WERI-Rb-1 (cell line): ENCODE results near the gene MACROH2A2.

Experiments
- DNase-seq: peaks from one replicate; pipeline ENCODE4 v3.0.0-alpha.2; 2020
- H3K27ac ChIP-seq: fragments of 250-450 bp; sonication (Bioruptor Pico); 2 replicates; pipeline ENCODE4 v1.5.1; 2020; ENCODE audit warnings: mild to moderate bottlenecking, moderate library complexity
- H3K27me3 ChIP-seq: fragments of 250-450 bp; sonication (Bioruptor Pico); 2 replicates; pipeline ENCODE4 v1.5.1; 2021; ENCODE audit warnings: mild to moderate bottlenecking, low read depth, moderate library complexity; ENCODE audit not compliant: insufficient read depth, severe bottlenecking
- H3K36me3 ChIP-seq: fragments of 250-450 bp; sonication (Bioruptor Pico); 2 replicates; pipeline ENCODE4 v1.5.1; 2020; ENCODE audit warnings: mild to moderate bottlenecking, moderate library complexity
- H3K4me3 ChIP-seq: 2 replicates; pipeline ENCODE4 v1.5.1; 2011; ENCODE audit warnings: low read depth, mild to moderate bottlenecking, control low read depth, low read length
- H3K9me3 ChIP-seq: fragments of 250-450 bp; sonication (Bioruptor Pico); 2 replicates; pipeline ENCODE4 v1.5.1; 2021; ENCODE audit warnings: mild to moderate bottlenecking, moderate library complexity; ENCODE audit not compliant: severe bottlenecking
- TF ChIP-seq, protein P1 (sequence below): IDR thresholded peaks from 2 replicates; pipeline ENCODE4 v1.5.1; 2011; ENCODE audit warnings: low read depth, mild to moderate bottlenecking, control low read depth, inconsistent platforms, low read length

Gene MACROH2A2

GRCh38 chr10:70109064-70109729 is 56.6 kb downstream of the MACROH2A2 start:
- H3K27me3 ChIP-seq = no peaks in the 10 kb centered on the region
- no peak overlapping the region for H3K27ac ChIP-seq
- peak; percentile 37 for DNase-seq
- H3K9me3 ChIP-seq = no peaks in the 10 kb centered on the region
- TF ChIP-seq, protein P1, sequence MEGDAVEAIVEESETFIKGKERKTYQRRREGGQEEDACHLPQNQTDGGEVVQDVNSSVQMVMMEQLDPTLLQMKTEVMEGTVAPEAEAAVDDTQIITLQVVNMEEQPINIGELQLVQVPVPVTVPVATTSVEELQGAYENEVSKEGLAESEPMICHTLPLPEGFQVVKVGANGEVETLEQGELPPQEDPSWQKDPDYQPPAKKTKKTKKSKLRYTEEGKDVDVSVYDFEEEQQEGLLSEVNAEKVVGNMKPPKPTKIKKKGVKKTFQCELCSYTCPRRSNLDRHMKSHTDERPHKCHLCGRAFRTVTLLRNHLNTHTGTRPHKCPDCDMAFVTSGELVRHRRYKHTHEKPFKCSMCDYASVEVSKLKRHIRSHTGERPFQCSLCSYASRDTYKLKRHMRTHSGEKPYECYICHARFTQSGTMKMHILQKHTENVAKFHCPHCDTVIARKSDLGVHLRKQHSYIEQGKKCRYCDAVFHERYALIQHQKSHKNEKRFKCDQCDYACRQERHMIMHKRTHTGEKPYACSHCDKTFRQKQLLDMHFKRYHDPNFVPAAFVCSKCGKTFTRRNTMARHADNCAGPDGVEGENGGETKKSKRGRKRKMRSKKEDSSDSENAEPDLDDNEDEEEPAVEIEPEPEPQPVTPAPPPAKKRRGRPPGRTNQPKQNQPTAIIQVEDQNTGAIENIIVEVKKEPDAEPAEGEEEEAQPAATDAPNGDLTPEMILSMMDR = no peak
- H3K4me3 ChIP-seq = no peak overlapping the region
- H3K36me3 ChIP-seq = peaks cover 61% of the 10 kb centered on the region

GRCh38 chr10:70111496-70111895 is 58.9 kb downstream of the MACROH2A2 start:
- TF ChIP-seq, protein P1 = no peak

DNA sequence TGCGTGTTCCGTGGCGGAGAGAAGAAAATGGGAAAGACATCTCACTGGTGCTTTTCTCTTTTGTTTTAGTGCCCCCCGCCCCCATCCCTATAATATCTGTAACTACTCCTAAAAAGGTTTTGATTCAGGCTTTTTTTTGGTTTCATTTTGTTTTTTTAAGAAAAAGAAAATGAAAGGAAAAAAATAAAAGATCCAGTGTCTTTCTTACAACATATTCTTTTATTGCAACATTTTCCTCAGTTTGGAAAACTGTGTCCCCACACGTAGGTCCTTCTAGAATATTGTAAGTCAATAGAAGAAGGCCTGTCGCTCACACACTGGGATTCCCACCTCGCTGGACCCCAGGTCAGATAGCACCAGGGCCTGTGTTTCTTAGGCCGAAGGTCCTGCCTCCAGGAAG is 59.4 kb downstream of the MACROH2A2 start:
- TF ChIP-seq, protein P1 = no peak
- no peak overlapping the region for H3K27ac ChIP-seq

More at GRCh38 chr10:70111496-70111895, 58.9 kb downstream of the MACROH2A2 start:
- Histone ChIP-seq H3K4me3 (no peak overlapping the region), H3K27ac (no peak overlapping the region), H3K9me3 (no peaks in the 10 kb centered on the region), H3K27me3 (no peaks in the 10 kb centered on the region), H3K36me3 (peaks cover 67% of the 10 kb centered on the region)
- no peak for DNase-seq

DNA sequence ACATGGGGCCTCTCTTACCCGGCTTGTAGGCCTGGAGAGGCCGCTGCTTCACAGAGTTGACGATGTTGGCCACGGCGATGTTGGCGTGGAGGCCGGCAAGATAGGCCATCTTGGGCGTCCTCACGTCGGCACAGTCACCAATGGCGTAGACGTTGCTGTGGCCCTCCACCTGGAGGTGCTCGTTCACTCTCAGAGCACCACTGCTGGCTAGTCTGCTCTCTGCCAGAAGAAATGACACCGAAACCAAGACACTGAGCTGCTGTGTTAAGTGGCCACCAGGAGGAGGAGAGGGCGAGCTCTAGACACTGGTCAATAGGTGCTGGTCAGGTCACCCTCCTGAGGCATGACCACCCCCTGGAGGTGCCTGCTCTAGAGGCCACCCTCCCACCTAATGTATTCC is 62.3 kb downstream of the MACROH2A2 start:
- Histone ChIP-seq H3K4me3 (no peak overlapping the region), H3K36me3 (peaks cover 60% of the 10 kb centered on the region), H3K9me3 (no peaks in the 10 kb centered on the region), H3K27me3 (no peaks in the 10 kb centered on the region), H3K27ac (peak overlapping the region; percentile 56)
- TF ChIP-seq, protein P1 = peak; percentile 68
- DNase-seq = peak; percentile 54

More for the DNA sequence above, 59.4 kb downstream of the MACROH2A2 start:
- DNase-seq = no peak
- Histone ChIP-seq H3K36me3 (peaks cover 67% of the 10 kb centered on the region), H3K9me3 (no peaks in the 10 kb centered on the region), H3K4me3 (no peak overlapping the region), H3K27me3 (no peaks in the 10 kb centered on the region)

GRCh38 chr10:70115948-70116682 is 63.5 kb downstream of the MACROH2A2 start:
- Histone ChIP-seq H3K9me3 (no peaks in the 10 kb centered on the region), H3K36me3 (peaks cover 52% of the 10 kb centered on the region), H3K27ac (peak overlapping the region; percentile 56), H3K4me3 (no peak overlapping the region), H3K27me3 (no peaks in the 10 kb centered on the region)
- TF ChIP-seq, protein P1 = peak; percentile 77
- DNase-seq = peak; percentile 71
